GM10847 (cell line): ENCODE data around the gene TBC1D28.
"Not testable (repeated sequence)": the region's sequence is repeated elsewhere in the genome, so short reads cannot be mapped to it uniquely, and the experiment has no call there.

Experiments
- POLR2A ChIP-seq: IDR thresholded peaks from 2 replicates; pipeline ENCODE4 v1.6.1; 2011; ENCODE audit not compliant: insufficient read length; ENCODE audit errors: extremely low read depth

The TBC1D28 gene

GRCh38 chr17:18644291-18644690 is at the start of gene TBC1D28:
Gene TBC1D28, minus strand, starts transcription at chr17:18644391. Its CDS starts 3,039 bp downstream, at chr17:18641352.
- TF ChIP-seq POLR2A = not testable (repeated sequence)

- not testable (repeated sequence) for TF ChIP-seq POLR2A
These were observed 37.8 kb upstream of the TBC1D28 start, which contains the start of gene FOXO3B for GRCh38 chr17:18681767-18682571. Gene FOXO3B, minus strand, starts transcription at chr17:18682314. Its CDS starts 663 bp downstream, at chr17:18681651.

DNA sequence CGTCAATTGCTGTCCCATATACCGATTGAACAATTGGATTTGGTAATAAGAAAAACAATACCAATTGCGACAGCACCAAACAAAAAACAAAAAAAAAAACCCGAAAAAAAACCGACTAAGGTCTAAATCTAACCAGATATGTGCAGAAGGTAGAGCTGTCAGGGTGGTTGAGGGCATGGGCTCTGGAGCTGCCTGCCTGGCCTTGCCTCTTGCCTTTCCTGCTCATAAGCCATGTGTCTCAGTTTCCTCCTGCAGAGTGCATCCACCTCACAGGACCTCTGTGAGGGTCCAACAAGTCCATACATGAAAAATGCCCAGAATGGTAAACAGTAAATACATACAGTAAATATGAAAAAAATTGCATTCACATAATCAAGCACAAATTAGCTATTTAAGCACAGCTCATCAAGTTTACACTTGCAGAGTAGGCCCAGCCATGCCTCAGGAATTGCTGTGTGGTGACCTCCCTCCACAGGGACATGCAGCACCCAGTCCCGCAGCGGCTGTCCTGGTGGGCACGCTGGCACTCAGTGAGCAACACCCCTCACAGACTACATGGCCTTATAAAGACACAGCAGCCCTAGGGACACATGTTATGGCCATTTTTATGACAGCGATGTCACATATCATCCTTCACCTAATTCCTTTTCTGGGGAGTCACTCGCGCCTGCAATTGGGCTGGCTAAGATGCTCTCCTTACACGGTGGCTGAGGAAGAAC is 17.9 kb downstream of the TBC1D28 start:
- TF ChIP-seq POLR2A = no peak
